ENCODE results near the gene ARHGAP26.

DNA sequence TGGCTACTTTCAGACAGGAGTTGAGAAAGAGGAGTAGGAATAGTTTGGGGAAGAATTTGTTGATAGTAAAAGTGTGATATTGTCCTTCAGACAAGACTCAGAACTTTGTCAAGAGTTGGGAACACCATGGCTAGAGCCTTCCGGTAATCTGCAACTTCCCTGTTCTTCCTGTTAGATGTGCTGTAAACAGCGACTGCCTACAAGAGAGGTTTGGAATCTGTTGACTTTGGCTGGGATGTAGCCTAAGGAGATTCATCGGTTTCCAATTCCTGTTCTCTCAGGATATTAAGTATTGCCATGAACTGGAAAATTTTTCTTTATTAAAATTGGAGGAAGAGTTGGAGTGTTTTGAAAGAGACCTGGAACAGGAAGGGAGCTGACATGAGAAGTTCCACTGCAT, 43.9 kb downstream of the ARHGAP26 start:
- TF ChIP-seq, protein P1, sequence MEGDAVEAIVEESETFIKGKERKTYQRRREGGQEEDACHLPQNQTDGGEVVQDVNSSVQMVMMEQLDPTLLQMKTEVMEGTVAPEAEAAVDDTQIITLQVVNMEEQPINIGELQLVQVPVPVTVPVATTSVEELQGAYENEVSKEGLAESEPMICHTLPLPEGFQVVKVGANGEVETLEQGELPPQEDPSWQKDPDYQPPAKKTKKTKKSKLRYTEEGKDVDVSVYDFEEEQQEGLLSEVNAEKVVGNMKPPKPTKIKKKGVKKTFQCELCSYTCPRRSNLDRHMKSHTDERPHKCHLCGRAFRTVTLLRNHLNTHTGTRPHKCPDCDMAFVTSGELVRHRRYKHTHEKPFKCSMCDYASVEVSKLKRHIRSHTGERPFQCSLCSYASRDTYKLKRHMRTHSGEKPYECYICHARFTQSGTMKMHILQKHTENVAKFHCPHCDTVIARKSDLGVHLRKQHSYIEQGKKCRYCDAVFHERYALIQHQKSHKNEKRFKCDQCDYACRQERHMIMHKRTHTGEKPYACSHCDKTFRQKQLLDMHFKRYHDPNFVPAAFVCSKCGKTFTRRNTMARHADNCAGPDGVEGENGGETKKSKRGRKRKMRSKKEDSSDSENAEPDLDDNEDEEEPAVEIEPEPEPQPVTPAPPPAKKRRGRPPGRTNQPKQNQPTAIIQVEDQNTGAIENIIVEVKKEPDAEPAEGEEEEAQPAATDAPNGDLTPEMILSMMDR (IDR thresholded peaks at IDR 0.05), result no peak
- no peak for TF ChIP-seq POLR2A (IDR thresholded peaks at IDR 0.05)

All from lower leg skin (tissue), 3 donors.